Endodermal cell (in vitro differentiated cells): ENCODE measurements around the gene SNX24. TPM values are rescaled to one million over a fixed set of nuclear protein-coding genes. Genes with fewer than 3 reads are reported as not detected.

Source experiments
- DNase-seq: peaks from one replicate; pipeline ENCODE4 v3.0.0-alpha.2; 2017
- H3K27ac ChIP-seq: 2 replicates; pipeline ENCODE4 v1.5.1; 2013; ENCODE audit warnings: mild to moderate bottlenecking, low read depth, low read length, moderate library complexity
- H3K27me3 ChIP-seq: 2 replicates; pipeline ENCODE4 v1.6.1; 2013; ENCODE audit warnings: mild to moderate bottlenecking, low read length, moderate library complexity; ENCODE audit not compliant: insufficient read depth, control insufficient read depth, poor library complexity, severe bottlenecking
- H3K36me3 ChIP-seq: 2 replicates; pipeline ENCODE4 v1.7.0; 2013; ENCODE audit warnings: mild to moderate bottlenecking, low read length, moderate library complexity; ENCODE audit not compliant: control insufficient read depth, insufficient read depth
- H3K4me1 ChIP-seq: one replicate; pipeline ENCODE4 v1.7.0; 2013; ENCODE audit warnings: low read length; ENCODE audit not compliant: control insufficient read depth, insufficient read depth
- H3K4me3 ChIP-seq: 2 replicates; pipeline ENCODE4 v1.5.1; 2013; ENCODE audit warnings: mild to moderate bottlenecking, low read length, moderate library complexity
- H3K9ac ChIP-seq: 2 replicates; pipeline ENCODE4 v1.6.1; 2013; ENCODE audit warnings: mild to moderate bottlenecking, low read length, moderate library complexity; ENCODE audit not compliant: poor library complexity, severe bottlenecking; ENCODE audit errors: extremely low read depth
- H3K9me3 ChIP-seq: 2 replicates; pipeline ENCODE4 v1.6.1; 2013; ENCODE audit warnings: mild to moderate bottlenecking, low read length, moderate library complexity; ENCODE audit not compliant: control insufficient read depth
- H3K27ac Mint-ChIP-seq: 2 replicates; pipeline ENCODE4 v1.8.0; 2020; ENCODE audit warnings: mixed read lengths
- H3K27me3 Mint-ChIP-seq: 2 replicates; pipeline ENCODE4 v1.8.0; 2021; ENCODE audit warnings: mild to moderate bottlenecking, mixed read lengths; ENCODE audit not compliant: insufficient read depth
- H3K36me3 Mint-ChIP-seq: 2 replicates; pipeline ENCODE4 v1.8.0; 2020; ENCODE audit warnings: low read depth, mixed read lengths
- H3K4me1 Mint-ChIP-seq: 2 replicates; pipeline ENCODE4 v1.8.0; 2020; ENCODE audit warnings: mixed read lengths
- H3K4me3 Mint-ChIP-seq: 2 replicates; pipeline ENCODE4 v1.8.0; 2020; ENCODE audit warnings: mild to moderate bottlenecking, moderate library complexity, mixed read lengths
- H3K9me3 Mint-ChIP-seq: 2 replicates; pipeline ENCODE4 v1.8.0; 2020; ENCODE audit warnings: mild to moderate bottlenecking, mixed read lengths
- CTCF ChIP-seq: fragments of 200-600 bp; sonication (generic); conservative IDR thresholded peaks from 2 replicates; pipeline ENCODE4 v1.5.0; 2021; ENCODE audit warnings: antibody characterized with exemption, mild to moderate bottlenecking
- WGBS, 2 experiments: methylation state at CpG; one replicate each; pipeline versions ENCODE4 v1.1.5 to v1.1.7; 2013; ENCODE audit warnings: missing lambda C conversion rate in 2 of 2, mixed read lengths in 1 of 2; ENCODE audit not compliant: insufficient coverage in 1 of 2, insufficient read length in 1 of 2; 5-methylcytosine and 5-hydroxymethylcytosine counted together
- total RNA-seq, 2 donors: library from RNA; stranded (reverse); fragmentation: NEBNext Ultra II Directional in 1 of 2; extraction: Animal tissue kit (Norgen Biotek cat#: 25700) in 1 of 2; gene quantifications; 2 replicates in 1 of 2; 3 replicates in 1 of 2; pipeline ENCODE4 v1.2.1, GENCODE V29; 2021

SNX24 gene
- total RNA-seq, 2 donors from 2014 or later: 39.4 to 56.2 TPM

- no peaks in the 10 kb centered on the region for H3K9me3 ChIP-seq
- H3K27me3 ChIP-seq: no peaks in the 10 kb centered on the region
- no peak overlapping the region for H3K4me3 Mint-ChIP-seq
- no peak for DNase-seq
- 91% methylated on average over 1 of the region's 1 CpG; no CpG with 5 or more reads in 1 of the 2 experiments for WGBS, 2 experiments
- H3K4me1 Mint-ChIP-seq: peaks cover 6% of the 10 kb centered on the region
- no peak overlapping the region for H3K9ac ChIP-seq
- no peaks in the 10 kb centered on the region for H3K9me3 Mint-ChIP-seq
- H3K4me1 ChIP-seq: no peaks in the 10 kb centered on the region
- H3K36me3 ChIP-seq: no peaks in the 10 kb centered on the region
- no peak overlapping the region for H3K4me3 ChIP-seq
- H3K27ac ChIP-seq: no peak overlapping the region
- no peaks in the 10 kb centered on the region for H3K27me3 Mint-ChIP-seq
- H3K36me3 Mint-ChIP-seq: no peaks in the 10 kb centered on the region
- TF ChIP-seq CTCF: no peak
- no peak overlapping the region for H3K27ac Mint-ChIP-seq
Observed at GRCh38 chr5:123014689-123015088, 169.3 kb downstream of the SNX24 start.

GRCh38 chr5:123028222-123028621 is 182.8 kb downstream of the SNX24 start:
- Histone ChIP-seq H3K4me1 (no peaks in the 10 kb centered on the region), H3K36me3 (peaks cover 22% of the 10 kb centered on the region), H3K9ac (no peak overlapping the region), H3K27ac (no peak overlapping the region), H3K27me3 (no peaks in the 10 kb centered on the region), H3K9me3 (no peaks in the 10 kb centered on the region), H3K4me3 (no peak overlapping the region)
- no peak overlapping the region for H3K27ac Mint-ChIP-seq
- H3K9me3 Mint-ChIP-seq: no peaks in the 10 kb centered on the region
- H3K36me3 Mint-ChIP-seq: peaks cover 22% of the 10 kb centered on the region
- no peaks in the 10 kb centered on the region for H3K4me1 Mint-ChIP-seq
- no peak for TF ChIP-seq CTCF
- no peak for DNase-seq
- H3K27me3 Mint-ChIP-seq: peaks cover 4% of the 10 kb centered on the region
- no peak overlapping the region for H3K4me3 Mint-ChIP-seq
- 85 to 89% methylated on average over 5 to 9 of the region's 9 CpGs for WGBS, 2 experiments

GRCh38 chr5:123033157-123033671 is 187.8 kb downstream of the SNX24 start:
- H3K9me3 Mint-ChIP-seq: no peaks in the 10 kb centered on the region
- no peak for DNase-seq
- H3K27ac Mint-ChIP-seq: no peak overlapping the region
- Histone ChIP-seq H3K27me3 (peaks cover 31% of the 10 kb centered on the region), H3K4me3 (no peak overlapping the region), H3K9ac (no peak overlapping the region), H3K4me1 (no peaks in the 10 kb centered on the region), H3K36me3 (peaks cover 7% of the 10 kb centered on the region), H3K27ac (no peak overlapping the region), H3K9me3 (no peaks in the 10 kb centered on the region)
- H3K4me1 Mint-ChIP-seq: peaks cover 12% of the 10 kb centered on the region
- H3K27me3 Mint-ChIP-seq: peaks cover 39% of the 10 kb centered on the region
- no peak overlapping the region for H3K4me3 Mint-ChIP-seq
- WGBS, 2 experiments: 90% methylated on average over 5 to 6 of the region's 6 CpGs
- TF ChIP-seq CTCF: no peak
- peaks cover 7% of the 10 kb centered on the region for H3K36me3 Mint-ChIP-seq
